SK-N-SH treated with all-trans-retinoic acid at 6 μM for 48 hours (cell line): ENCODE data around the gene ERCC4.

Source experiments
- ATAC-seq: fragments of 200-7000 bp; cut with Tn5 transposase; 3 replicates; pipeline ENCODE4 v1.9.1; 2020; ENCODE audit warnings: mild to moderate bottlenecking, moderate library complexity
- ARNTL ChIP-seq: fragments of 450-650 bp; formaldehyde crosslinking; IDR thresholded peaks from 2 replicates; pipeline ENCODE4 v1.5.0; 2020; ENCODE audit warnings: low read depth, mild to moderate bottlenecking, moderate library complexity, borderline replicate concordance
- BACH2 ChIP-seq: fragments of 250-450 bp; sonication (Bioruptor Pico); IDR thresholded peaks from 2 replicates; pipeline ENCODE4 v1.9.0; 2021; ENCODE audit warnings: mild to moderate bottlenecking, borderline replicate concordance
- ESRRG ChIP-seq: fragments of 250-450 bp; sonication (Bioruptor Pico); IDR thresholded peaks from 2 replicates; pipeline ENCODE4 v1.6.1; 2021; ENCODE audit warnings: mild to moderate bottlenecking
- GLIS3 ChIP-seq: fragments of 250-450 bp; sonication (Bioruptor Pico); IDR thresholded peaks from 2 replicates; pipeline ENCODE4 v1.5.0; 2020; ENCODE audit warnings: mild to moderate bottlenecking, moderate library complexity
- ISL1 ChIP-seq: fragments of 250-450 bp; sonication (Bioruptor Pico); IDR thresholded peaks from 2 replicates; pipeline ENCODE4 v2.1.2; 2022; ENCODE audit warnings: mild to moderate bottlenecking, moderate library complexity
- OSR1 ChIP-seq: fragments of 250-450 bp; sonication (Bioruptor Pico); IDR thresholded peaks from 2 replicates; pipeline ENCODE4 v1.8.0; 2022; ENCODE audit warnings: moderate library complexity, mild to moderate bottlenecking, inconsistent platforms
- PPARA ChIP-seq: fragments of 250-450 bp; sonication (Bioruptor Pico); IDR thresholded peaks from 2 replicates; pipeline ENCODE4 v1.5.0; 2020; ENCODE audit warnings: mild to moderate bottlenecking, borderline replicate concordance
- RARB ChIP-seq: fragments of 250-450 bp; sonication (Bioruptor Pico); IDR thresholded peaks from 2 replicates; pipeline ENCODE4 v1.8.0; 2021; ENCODE audit warnings: mild to moderate bottlenecking, moderate library complexity
- SNAI2 ChIP-seq: fragments of 250-450 bp; sonication (Bioruptor Pico); IDR thresholded peaks from 2 replicates; pipeline ENCODE4 v1.5.0; 2020; ENCODE audit warnings: mild to moderate bottlenecking, moderate library complexity
- TCF4 ChIP-seq: fragments of 250-450 bp; sonication (Bioruptor Pico); IDR thresholded peaks from 2 replicates; pipeline ENCODE4 v1.8.0; 2021; ENCODE audit warnings: mild to moderate bottlenecking, moderate library complexity, borderline replicate concordance
- ZC3H10 ChIP-seq: fragments of 250-450 bp; sonication (Bioruptor Pico); IDR thresholded peaks from 2 replicates; pipeline ENCODE4 v1.5.1; 2021; ENCODE audit warnings: mild to moderate bottlenecking, moderate library complexity
- ZFP3 ChIP-seq: fragments of 250-450 bp; sonication (Bioruptor Pico); IDR thresholded peaks from 2 replicates; pipeline ENCODE4 v1.5.0; 2020; ENCODE audit warnings: mild to moderate bottlenecking, moderate library complexity
- ZFP30 ChIP-seq: fragments of 450-650 bp; formaldehyde crosslinking; IDR thresholded peaks from 2 replicates; pipeline ENCODE4 v1.5.0; 2022; ENCODE audit warnings: mild to moderate bottlenecking, moderate library complexity
- ZNF565 ChIP-seq: fragments of 450-650 bp; formaldehyde crosslinking; conservative IDR thresholded peaks from 2 replicates; pipeline ENCODE4 v1.5.0; 2020; ENCODE audit warnings: low read depth, mild to moderate bottlenecking, moderate library complexity
- ZNF70 ChIP-seq: fragments of 450-650 bp; formaldehyde crosslinking; IDR thresholded peaks from 2 replicates; pipeline ENCODE4 v1.5.0; 2020; ENCODE audit warnings: mild to moderate bottlenecking, moderate library complexity
- ZNF8 ChIP-seq: fragments of 450-650 bp; formaldehyde crosslinking; IDR thresholded peaks from 2 replicates; pipeline ENCODE4 v1.5.0; 2020; ENCODE audit warnings: mild to moderate bottlenecking, moderate library complexity
- TF ChIP-seq, protein P1 (sequence below): fragments of 250-450 bp; sonication (Bioruptor Pico); IDR thresholded peaks from 2 replicates; pipeline ENCODE4 v1.5.1; 2021; ENCODE audit warnings: mild to moderate bottlenecking, moderate library complexity
- TF ChIP-seq, protein P2 (sequence below): fragments of 250-450 bp; sonication (Bioruptor Pico); IDR thresholded peaks from 2 replicates; pipeline ENCODE4 v1.5.0; 2020; ENCODE audit warnings: mild to moderate bottlenecking, moderate library complexity
- TF ChIP-seq, protein P3 (sequence below): fragments of 250-450 bp; sonication (Bioruptor Pico); IDR thresholded peaks from 2 replicates; pipeline ENCODE4 v1.8.0; 2021; ENCODE audit warnings: low read depth, mild to moderate bottlenecking, moderate library complexity, borderline replicate concordance
- TF ChIP-seq, protein P4 (sequence below): fragments of 250-450 bp; sonication (Bioruptor Pico); IDR thresholded peaks from 2 replicates; pipeline ENCODE4 v1.5.1; 2020; ENCODE audit warnings: low read depth, mild to moderate bottlenecking, moderate library complexity

Gene ERCC4

DNA sequence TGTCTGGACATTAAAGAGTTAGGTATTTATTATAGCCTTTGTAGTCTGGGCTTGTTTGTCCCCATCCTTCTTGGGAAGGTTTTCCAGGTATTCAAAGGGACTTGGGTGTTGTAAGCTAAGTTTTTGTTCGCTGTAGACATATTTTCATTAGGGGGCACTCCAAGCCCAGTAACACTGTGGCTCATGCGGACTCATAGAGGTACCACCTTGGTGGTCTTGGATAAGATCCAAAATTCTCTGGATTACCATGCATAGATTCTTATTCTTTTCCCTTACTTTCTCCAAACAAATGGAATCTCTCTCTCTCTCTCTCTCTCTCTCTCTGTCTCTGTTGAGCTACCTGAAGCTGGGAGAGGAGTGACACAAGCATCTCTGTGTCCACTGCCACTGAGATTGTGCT, 48.9 kb downstream of the ERCC4 start:
- ATAC-seq, result no peak
- no peak for TF ChIP-seq OSR1
- no peak for TF ChIP-seq ESRRG (CRISPR knock-in tag)
- TF ChIP-seq, protein P1, sequence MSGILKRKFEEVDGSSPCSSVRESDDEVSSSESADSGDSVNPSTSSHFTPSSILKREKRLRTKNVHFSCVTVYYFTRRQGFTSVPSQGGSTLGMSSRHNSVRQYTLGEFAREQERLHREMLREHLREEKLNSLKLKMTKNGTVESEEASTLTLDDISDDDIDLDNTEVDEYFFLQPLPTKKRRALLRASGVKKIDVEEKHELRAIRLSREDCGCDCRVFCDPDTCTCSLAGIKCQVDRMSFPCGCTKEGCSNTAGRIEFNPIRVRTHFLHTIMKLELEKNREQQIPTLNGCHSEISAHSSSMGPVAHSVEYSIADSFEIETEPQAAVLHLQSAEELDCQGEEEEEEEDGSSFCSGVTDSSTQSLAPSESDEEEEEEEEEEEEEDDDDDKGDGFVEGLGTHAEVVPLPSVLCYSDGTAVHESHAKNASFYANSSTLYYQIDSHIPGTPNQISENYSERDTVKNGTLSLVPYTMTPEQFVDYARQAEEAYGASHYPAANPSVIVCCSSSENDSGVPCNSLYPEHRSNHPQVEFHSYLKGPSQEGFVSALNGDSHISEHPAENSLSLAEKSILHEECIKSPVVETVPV (CRISPR knock-in tag), result no peak
- TF ChIP-seq ZNF565 (CRISPR knock-in tag), result no peak
- no peak for TF ChIP-seq GLIS3 (CRISPR knock-in tag)
- TF ChIP-seq ZNF70 (CRISPR knock-in tag), result no peak
- TF ChIP-seq, protein P2, sequence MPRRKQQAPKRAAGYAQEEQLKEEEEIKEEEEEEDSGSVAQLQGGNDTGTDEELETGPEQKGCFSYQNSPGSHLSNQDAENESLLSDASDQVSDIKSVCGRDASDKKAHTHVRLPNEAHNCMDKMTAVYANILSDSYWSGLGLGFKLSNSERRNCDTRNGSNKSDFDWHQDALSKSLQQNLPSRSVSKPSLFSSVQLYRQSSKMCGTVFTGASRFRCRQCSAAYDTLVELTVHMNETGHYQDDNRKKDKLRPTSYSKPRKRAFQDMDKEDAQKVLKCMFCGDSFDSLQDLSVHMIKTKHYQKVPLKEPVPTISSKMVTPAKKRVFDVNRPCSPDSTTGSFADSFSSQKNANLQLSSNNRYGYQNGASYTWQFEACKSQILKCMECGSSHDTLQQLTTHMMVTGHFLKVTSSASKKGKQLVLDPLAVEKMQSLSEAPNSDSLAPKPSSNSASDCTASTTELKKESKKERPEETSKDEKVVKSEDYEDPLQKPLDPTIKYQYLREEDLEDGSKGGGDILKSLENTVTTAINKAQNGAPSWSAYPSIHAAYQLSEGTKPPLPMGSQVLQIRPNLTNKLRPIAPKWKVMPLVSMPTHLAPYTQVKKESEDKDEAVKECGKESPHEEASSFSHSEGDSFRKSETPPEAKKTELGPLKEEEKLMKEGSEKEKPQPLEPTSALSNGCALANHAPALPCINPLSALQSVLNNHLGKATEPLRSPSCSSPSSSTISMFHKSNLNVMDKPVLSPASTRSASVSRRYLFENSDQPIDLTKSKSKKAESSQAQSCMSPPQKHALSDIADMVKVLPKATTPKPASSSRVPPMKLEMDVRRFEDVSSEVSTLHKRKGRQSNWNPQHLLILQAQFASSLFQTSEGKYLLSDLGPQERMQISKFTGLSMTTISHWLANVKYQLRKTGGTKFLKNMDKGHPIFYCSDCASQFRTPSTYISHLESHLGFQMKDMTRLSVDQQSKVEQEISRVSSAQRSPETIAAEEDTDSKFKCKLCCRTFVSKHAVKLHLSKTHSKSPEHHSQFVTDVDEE (CRISPR knock-in tag), result no peak
- no peak for TF ChIP-seq ZNF8 (CRISPR knock-in tag)
- no peak for TF ChIP-seq ZFP30 (CRISPR knock-in tag)
- TF ChIP-seq RARB (CRISPR knock-in tag), result no peak
- no peak for TF ChIP-seq PPARA (CRISPR knock-in tag)
- TF ChIP-seq, protein P3, sequence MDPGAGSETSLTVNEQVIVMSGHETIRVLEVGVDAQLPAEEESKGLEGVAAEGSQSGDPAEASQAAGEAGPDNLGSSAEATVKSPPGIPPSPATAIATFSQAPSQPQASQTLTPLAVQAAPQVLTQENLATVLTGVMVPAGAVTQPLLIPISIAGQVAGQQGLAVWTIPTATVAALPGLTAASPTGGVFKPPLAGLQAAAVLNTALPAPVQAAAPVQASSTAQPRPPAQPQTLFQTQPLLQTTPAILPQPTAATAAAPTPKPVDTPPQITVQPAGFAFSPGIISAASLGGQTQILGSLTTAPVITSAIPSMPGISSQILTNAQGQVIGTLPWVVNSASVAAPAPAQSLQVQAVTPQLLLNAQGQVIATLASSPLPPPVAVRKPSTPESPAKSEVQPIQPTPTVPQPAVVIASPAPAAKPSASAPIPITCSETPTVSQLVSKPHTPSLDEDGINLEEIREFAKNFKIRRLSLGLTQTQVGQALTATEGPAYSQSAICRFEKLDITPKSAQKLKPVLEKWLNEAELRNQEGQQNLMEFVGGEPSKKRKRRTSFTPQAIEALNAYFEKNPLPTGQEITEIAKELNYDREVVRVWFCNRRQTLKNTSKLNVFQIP (CRISPR knock-in tag), result no peak
- no peak for TF ChIP-seq ARNTL (CRISPR knock-in tag)
- no peak for TF ChIP-seq ISL1 (CRISPR knock-in tag)

DNA sequence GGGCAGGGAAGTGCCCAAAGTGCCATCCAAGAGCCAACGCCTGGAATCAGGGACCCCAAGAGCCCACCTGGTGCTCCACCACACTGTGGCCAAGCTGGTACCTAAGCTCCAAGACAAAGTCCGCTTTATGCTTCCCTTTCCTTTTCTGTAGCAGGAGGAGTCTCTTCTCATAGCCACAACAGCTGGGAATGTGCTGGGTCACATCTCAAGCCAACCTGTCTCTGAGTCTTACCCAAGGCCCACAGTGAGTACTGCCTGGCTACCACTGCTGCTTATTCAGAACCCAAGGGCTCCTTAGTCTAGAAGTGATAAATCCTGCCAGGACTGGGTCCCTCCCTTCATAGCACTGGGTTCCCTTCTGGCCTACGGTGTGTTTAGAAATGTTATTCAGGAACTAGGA, 49.8 kb downstream of the ERCC4 start:
- ATAC-seq, result no peak

More for the DNA sequence above, 49.8 kb downstream of the ERCC4 start:
- TF ChIP-seq ZNF70 (CRISPR knock-in tag) (no peak), ZC3H10 (CRISPR knock-in tag) (no peak), BACH2 (CRISPR knock-in tag) (no peak), ZNF8 (CRISPR knock-in tag) (no peak), SNAI2 (CRISPR knock-in tag) (no peak), ZNF565 (CRISPR knock-in tag) (no peak), TCF4 (no peak), ZFP30 (CRISPR knock-in tag) (no peak), ZFP3 (CRISPR knock-in tag) (no peak)
- TF ChIP-seq, protein P4, sequence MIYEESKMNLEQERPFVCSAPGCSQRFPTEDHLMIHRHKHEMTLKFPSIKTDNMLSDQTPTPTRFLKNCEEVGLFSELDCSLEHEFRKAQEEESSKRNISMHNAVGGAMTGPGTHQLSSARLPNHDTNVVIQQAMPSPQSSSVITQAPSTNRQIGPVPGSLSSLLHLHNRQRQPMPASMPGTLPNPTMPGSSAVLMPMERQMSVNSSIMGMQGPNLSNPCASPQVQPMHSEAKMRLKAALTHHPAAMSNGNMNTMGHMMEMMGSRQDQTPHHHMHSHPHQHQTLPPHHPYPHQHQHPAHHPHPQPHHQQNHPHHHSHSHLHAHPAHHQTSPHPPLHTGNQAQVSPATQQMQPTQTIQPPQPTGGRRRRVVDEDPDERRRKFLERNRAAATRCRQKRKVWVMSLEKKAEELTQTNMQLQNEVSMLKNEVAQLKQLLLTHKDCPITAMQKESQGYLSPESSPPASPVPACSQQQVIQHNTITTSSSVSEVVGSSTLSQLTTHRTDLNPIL (CRISPR knock-in tag), result no peak
- TF ChIP-seq, protein P2 (CRISPR knock-in tag), result no peak
- TF ChIP-seq, all 23 proteins: peak for 0
